ENCODE results near the gene SBF2.
A peak's percentile ranks its signal among the peaks of the same experiment; 100 is the strongest.

SBF2 gene

DNA sequence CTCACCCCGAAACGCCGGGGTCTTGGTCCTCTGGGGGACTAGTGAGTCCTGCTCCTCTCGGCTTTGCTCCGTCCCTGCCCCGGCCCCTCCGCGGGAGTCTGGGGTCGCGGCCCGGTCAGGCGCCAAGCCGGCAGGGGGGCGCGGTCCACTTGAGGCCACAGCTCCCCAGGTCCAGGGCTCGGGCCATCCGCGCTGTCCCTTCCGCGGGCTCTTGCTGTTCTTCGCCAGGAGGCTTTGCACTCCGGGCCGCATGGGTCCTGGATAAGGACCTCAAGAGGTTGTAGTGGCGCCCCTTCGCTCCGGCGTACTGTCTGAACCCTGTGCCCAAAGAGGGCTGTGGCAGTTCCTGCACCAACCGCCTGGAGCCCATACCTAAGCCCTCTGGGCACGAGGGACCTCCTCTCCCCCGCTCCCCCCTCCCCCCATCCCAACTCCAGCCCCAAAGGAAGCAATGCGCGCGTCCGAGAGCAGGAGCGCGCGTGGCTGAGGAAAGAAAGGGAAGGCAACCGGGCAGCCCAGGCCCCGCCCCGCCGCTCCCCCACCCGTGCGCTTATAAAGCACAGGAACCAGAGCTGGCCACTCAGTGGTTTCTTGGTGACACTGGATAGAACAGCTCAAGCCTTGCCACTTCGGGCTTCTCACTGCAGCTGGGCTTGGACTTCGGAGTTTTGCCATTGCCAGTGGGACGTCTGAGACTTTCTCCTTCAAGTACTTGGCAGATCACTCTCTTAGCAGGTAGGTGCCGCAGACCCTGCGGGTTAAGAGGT, 10.7 kb upstream of the SBF2 start, which contains the start of gene ADM:
Gene ADM (plus strand): TSS at position 579 of the 767 bp plus-strand sequence. CDS start 628 bp downstream, outside the sequence.
- H3K4me3 ChIP-seq (ENCODE audit: low read depth, low read length) = peak within 1 kb of the TSS; percentile 74

DNA sequence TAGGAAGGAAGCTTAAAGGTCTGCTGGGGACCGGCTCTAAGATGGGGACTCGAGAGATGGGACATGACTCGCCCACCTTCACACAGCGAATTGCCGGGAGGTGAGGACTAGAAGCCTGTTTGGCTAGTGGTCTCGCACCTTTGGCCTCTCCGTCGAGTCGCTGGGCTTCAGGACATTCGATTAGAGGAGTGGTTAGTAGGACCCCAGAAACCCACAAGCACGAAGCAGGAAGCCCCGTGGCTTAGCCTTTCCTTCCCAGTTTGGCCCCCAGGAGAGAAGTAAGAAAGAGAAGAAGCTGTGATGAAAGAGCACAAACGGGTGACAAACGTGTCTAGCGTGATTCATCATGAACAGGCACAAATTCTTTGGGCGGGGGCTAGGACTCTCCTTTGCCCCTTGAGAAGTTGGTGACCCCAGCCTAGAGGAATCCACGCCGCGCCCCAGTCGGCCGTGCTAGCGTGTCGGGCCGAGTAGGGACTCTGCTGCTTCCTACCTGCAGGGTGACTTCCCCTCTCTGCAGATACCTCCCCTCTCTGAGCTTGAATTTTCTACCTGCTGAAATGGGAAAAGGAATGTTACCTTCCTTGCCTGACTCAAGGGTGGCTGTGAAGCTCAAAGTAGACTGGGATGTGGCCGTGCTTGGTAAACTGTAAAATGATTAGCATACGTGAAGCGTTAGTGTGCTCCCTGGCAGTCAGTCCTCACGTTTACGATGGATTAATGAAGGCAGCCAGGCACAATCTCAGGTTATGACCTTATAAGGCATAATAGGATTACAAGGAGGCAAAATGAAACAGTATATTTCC, 9.7 kb upstream of the SBF2 start:
- no peak for DNase-seq (ENCODE audit: low read depth)
- peak overlapping the region; percentile 74 for H3K4me3 ChIP-seq (ENCODE audit: low read depth, low read length)
- TF ChIP-seq, protein P1, sequence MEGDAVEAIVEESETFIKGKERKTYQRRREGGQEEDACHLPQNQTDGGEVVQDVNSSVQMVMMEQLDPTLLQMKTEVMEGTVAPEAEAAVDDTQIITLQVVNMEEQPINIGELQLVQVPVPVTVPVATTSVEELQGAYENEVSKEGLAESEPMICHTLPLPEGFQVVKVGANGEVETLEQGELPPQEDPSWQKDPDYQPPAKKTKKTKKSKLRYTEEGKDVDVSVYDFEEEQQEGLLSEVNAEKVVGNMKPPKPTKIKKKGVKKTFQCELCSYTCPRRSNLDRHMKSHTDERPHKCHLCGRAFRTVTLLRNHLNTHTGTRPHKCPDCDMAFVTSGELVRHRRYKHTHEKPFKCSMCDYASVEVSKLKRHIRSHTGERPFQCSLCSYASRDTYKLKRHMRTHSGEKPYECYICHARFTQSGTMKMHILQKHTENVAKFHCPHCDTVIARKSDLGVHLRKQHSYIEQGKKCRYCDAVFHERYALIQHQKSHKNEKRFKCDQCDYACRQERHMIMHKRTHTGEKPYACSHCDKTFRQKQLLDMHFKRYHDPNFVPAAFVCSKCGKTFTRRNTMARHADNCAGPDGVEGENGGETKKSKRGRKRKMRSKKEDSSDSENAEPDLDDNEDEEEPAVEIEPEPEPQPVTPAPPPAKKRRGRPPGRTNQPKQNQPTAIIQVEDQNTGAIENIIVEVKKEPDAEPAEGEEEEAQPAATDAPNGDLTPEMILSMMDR (IDR thresholded peaks at IDR 0.05; ENCODE audit: low read depth, low read length, missing control alignments) = peak; percentile 13

More for the DNA sequence above, 10.7 kb upstream of the SBF2 start, which contains the start of gene ADM:
- no peak for DNase-seq (ENCODE audit: low read depth)
- TF ChIP-seq, protein P1 (IDR thresholded peaks at IDR 0.05; ENCODE audit: low read depth, low read length, missing control alignments) = peak; percentile 49

DNA sequence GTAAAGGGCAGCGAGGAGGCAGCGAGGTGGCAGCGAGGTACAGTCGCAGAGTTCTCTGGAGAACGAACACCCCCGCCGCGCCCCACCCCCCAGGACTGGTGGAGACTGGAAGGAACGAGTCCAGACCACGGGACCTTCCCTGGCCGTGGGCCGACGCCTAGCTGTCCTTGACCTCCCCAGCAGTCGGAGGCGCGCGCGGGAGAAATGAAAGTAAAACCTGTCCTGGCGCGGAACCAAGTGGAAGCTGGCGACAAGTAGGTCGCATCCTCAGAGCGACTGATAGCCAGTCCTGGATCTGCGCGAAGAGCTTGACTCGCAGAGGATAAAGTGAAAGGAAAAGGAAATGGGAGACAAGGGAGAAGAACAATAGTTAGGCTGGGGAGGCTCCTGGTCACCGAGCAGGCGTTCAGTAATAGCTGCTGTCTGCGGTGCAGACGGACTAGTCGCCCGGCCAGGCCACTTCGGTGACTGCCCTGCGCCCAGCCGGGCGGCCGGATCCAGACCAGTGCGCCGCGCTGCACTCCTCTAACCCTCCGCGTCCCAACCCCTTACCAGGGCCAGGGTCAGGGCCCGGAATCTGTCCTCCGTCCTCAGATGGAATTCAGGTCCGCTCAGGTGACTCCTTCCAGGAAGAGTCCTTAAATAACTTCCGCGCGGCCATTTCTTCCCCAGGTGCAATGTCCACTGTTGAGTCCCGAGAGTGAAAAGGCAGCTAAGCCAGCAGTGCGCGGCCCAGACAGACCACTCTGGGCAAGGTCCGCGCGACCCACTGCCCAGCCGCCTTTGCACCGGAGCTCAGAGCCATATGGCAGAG, 8.9 kb upstream of the SBF2 start:
- TF ChIP-seq, protein P1 (IDR thresholded peaks at IDR 0.05; ENCODE audit: low read depth, low read length, missing control alignments) = no peak
- H3K4me3 ChIP-seq (ENCODE audit: low read depth, low read length) = peak overlapping the region; percentile 74
- DNase-seq (ENCODE audit: low read depth) = no peak

DNA sequence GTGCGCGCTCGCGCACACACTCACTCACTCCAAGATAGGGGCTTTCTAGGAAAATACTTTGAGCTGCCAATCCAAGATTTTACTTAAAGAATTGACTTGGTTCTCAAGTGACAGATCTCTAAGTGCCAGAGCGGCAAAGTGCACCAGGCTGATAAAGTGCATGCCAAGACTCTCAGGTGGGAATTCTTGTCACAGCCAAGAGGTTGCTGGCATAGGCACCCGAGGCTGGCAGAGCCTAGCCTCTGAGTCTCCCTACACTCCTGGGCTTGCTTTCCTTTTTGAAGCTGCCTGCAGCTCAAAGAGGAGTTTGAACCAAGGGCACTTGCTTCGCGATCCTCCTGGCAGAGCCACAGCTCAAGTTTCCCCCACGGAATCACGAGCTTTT, 8.3 kb upstream of the SBF2 start:
- peak overlapping the region; percentile 74 for H3K4me3 ChIP-seq (ENCODE audit: low read depth, low read length)
- TF ChIP-seq, protein P1 (IDR thresholded peaks at IDR 0.05; ENCODE audit: low read depth, low read length, missing control alignments) = no peak
- no peak for DNase-seq (ENCODE audit: low read depth)

DNA sequence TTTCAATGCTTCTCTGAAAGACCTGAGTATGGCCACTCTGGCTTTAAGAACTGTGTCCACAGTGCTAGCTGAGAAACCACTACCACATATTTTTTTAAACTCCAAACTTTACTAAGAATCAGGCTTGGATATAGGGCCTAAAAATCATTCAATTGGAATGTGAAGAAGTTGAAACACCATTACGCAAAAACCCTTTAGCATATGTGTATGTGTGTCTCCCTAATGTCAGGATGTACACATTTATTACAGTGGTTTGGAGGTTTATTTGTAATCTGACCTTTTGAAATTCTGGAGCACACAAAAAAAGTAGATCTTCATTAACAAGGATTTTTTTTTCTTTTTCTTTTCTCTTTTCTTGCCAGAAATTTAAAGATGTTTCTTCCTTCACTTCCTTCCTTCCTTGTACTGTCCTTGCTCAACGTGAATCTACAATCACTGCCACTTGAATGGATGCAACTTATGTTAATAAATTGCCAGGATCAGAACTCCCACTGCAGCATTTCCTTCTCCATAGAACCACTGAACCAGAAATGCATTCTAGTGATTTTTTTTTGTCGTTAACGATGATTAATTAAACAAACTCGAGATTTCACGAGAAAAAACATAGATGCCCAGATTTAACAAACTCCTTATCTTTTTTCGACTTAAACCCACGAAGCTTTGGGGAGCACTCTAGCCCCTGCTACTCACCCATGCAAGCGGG, 7.8 kb upstream of the SBF2 start:
- H3K4me3 ChIP-seq (ENCODE audit: low read depth, low read length) = no peak overlapping the region; the same call in 1 of the 2 replicates
- TF ChIP-seq, protein P1 (IDR thresholded peaks at IDR 0.05; ENCODE audit: low read depth, low read length, missing control alignments) = no peak
- DNase-seq (ENCODE audit: low read depth) = no peak

DNA sequence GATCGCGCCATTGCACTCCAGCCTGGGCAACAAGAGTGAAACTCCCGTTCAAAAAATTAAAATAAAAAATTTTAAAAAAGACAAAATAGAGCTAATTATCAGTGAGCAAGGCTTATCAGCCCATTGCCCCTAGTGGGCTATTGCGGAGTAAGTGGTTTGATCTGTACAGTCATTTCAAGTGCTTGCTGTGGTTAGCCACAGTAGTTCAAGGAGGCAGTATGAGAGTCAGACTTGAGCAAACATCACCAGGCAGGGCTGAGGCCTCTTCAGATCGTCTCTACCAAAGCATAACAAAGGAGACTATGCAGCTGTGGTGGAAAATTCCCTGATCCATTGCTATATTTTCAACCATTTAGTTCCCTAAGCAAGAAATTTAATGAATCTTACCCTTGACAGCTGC, 4.3 kb upstream of the SBF2 start:
- H3K4me3 ChIP-seq (ENCODE audit: low read depth, low read length) = no peak overlapping the region
- DNase-seq (ENCODE audit: low read depth) = no peak
- TF ChIP-seq, protein P1 (IDR thresholded peaks at IDR 0.05; ENCODE audit: low read depth, low read length, missing control alignments) = peak; percentile 57
